Keratinocyte (primary cell): ENCODE results near the gene EPB41L2. TPM values are rescaled to one million over a fixed set of nuclear protein-coding genes. Genes with fewer than 3 reads are reported as not detected.

Source experiments
- DNase-seq: peaks from one replicate; pipeline ENCODE4 v3.0.0-alpha.2; 2011; ENCODE audit warnings: low read depth, missing footprints, low spot score
- FAIRE-seq: peaks from 2 replicates; lab custom pipeline; 2011; peaks lifted over from hg19 to GRCh38; lab: Jason Lieb, UNC
- H2AFZ ChIP-seq: 2 replicates; pipeline ENCODE4 v1.6.0; 2012; ENCODE audit warnings: low read length, control low read depth, inconsistent platforms; ENCODE audit not compliant: control insufficient read depth
- H3K27ac ChIP-seq: 2 replicates; pipeline ENCODE4 v1.5.1; 2011; ENCODE audit warnings: low read length; ENCODE audit not compliant: control insufficient read depth, insufficient read depth
- H3K27me3 ChIP-seq: 3 replicates; pipeline ENCODE4 v1.6.0; 2011; ENCODE audit warnings: low read length; ENCODE audit not compliant: control insufficient read depth, insufficient read depth; ENCODE audit errors: extremely low read depth
- H3K36me3 ChIP-seq, 2 experiments: 2 replicates in 1 of 2; 3 replicates in 1 of 2; pipeline ENCODE4 v1.5.1; 2011; ENCODE audit warnings: low read length in 2 of 2, mild to moderate bottlenecking in 1 of 2; ENCODE audit not compliant: control insufficient read depth in 2 of 2, insufficient read depth in 2 of 2; ENCODE audit errors: extremely low read depth in 1 of 2
- H3K4me1 ChIP-seq: 3 replicates; pipeline ENCODE4 v1.5.1; 2011; ENCODE audit warnings: low read length; ENCODE audit not compliant: control insufficient read depth, insufficient read depth; ENCODE audit errors: extremely low read depth
- H3K4me2 ChIP-seq: 3 replicates; pipeline ENCODE4 v1.6.0; 2011; ENCODE audit warnings: low read depth, low read length; ENCODE audit not compliant: control insufficient read depth, insufficient read depth; ENCODE audit errors: extremely low read depth
- H3K4me3 ChIP-seq, 3 experiments: fragments of 200-600 bp in 1 of 3; sonication (generic) in 1 of 3; 2 replicates in 2 of 3; 3 replicates in 1 of 3; pipeline ENCODE4 v1.5.1; 2011 to 2016; ENCODE audit warnings: low read length in 3 of 3, mild to moderate bottlenecking in 3 of 3, control low read depth in 2 of 3, inconsistent platforms in 1 of 3, low read depth in 1 of 3, mixed read lengths in 1 of 3, mixed run types in 1 of 3, moderate library complexity in 1 of 3; ENCODE audit not compliant: control insufficient read depth in 2 of 3, insufficient read depth in 2 of 3; ENCODE audit errors: extremely low read depth in 1 of 3
- H3K79me2 ChIP-seq: 2 replicates; pipeline ENCODE4 v1.6.0; 2012; ENCODE audit warnings: low read length; ENCODE audit not compliant: control insufficient read depth, insufficient read depth
- H3K9ac ChIP-seq: 3 replicates; pipeline ENCODE4 v1.6.0; 2011; ENCODE audit warnings: low read length; ENCODE audit not compliant: control insufficient read depth, insufficient read depth; ENCODE audit errors: extremely low read depth
- H3K9me1 ChIP-seq: 3 replicates; pipeline ENCODE4 v1.6.0; 2011; ENCODE audit warnings: low read length; ENCODE audit not compliant: control insufficient read depth, insufficient read depth; ENCODE audit errors: extremely low read depth
- H3K9me3 ChIP-seq: 2 replicates; pipeline ENCODE4 v1.5.1; 2012; ENCODE audit warnings: low read depth, low read length; ENCODE audit not compliant: control insufficient read depth
- H4K20me1 ChIP-seq: 3 replicates; pipeline ENCODE4 v1.6.0; 2011; ENCODE audit warnings: low read length; ENCODE audit not compliant: control insufficient read depth, insufficient read depth; ENCODE audit errors: extremely low read depth
- CTCF ChIP-seq, 3 experiments: IDR thresholded peaks in 1 of 3; conservative IDR thresholded peaks in 1 of 3; optimal IDR thresholded peaks in 1 of 3; 2 replicates in 2 of 3; 3 replicates in 1 of 3; pipeline versions ENCODE3 to v1.5.1; 2011; ENCODE audit warnings: low read length in 3 of 3, mild to moderate bottlenecking in 3 of 3, moderate library complexity in 2 of 3, control low read depth in 1 of 3, inconsistent platforms in 1 of 3; ENCODE audit not compliant: insufficient read depth in 2 of 3; ENCODE audit errors: extremely low read depth in 1 of 3
- EZH2 ChIP-seq: IDR thresholded peaks from one replicate; pipeline ENCODE4 v1.6.1; 2012; ENCODE audit warnings: inconsistent platforms, mild to moderate bottlenecking, low read length, moderate library complexity
- dilution Hi-C: fragments of 300-500 bp; cut with MboI; formaldehyde crosslinking; loops from one replicate; pipeline ENCODE4 v1.7.0; 2020; ENCODE audit warnings: low sequenced_read_pairs; ENCODE audit not compliant: extremely low pct_ligation_motif_present
- polyA plus RNA-seq, 5 experiments: library from polyadenylated mRNA; depleted of rRNA in 3 of 5; stranded (reverse) in 3 of 5; stranded (forward) in 1 of 5; unstranded in 1 of 5; fragments of >200 nt; gene quantifications; 1 replicate in 1 of 5; 2 replicates in 3 of 5; 3 replicates in 1 of 5; pipeline versions ENCODE4 v1.2.1 to v1.2.3, GENCODE V29; 2011 to 2012; ENCODE audit warnings: missing spikeins in 2 of 5, low read depth in 1 of 5, low replicate concordance in 1 of 5

The EPB41L2 gene
- polyA plus RNA-seq, 1 donor (not counting 4 experiments of a cell fraction or from before 2014, with no cell fraction given), result 22.0 TPM

GRCh38 chr6:130932921-130933320, 130.1 kb downstream of the EPB41L2 start:
- TF ChIP-seq CTCF (optimal IDR thresholded peaks at IDR 0.05 in 1 of 3, IDR thresholded peaks at IDR 0.05 in 1 of 3, conservative IDR thresholded peaks at IDR 0.05 in 1 of 3; ENCODE audit: extremely low read depth in 1 of 3, insufficient read depth in 2 of 3, low read length in 3 of 3), result no peak
- TF ChIP-seq EZH2, result no peak
- Histone ChIP-seq H3K9me1 (no peaks in the 10 kb centered on the region), H3K9me3 (no peaks in the 10 kb centered on the region), H2AFZ (no peak overlapping the region), H3K27ac (no peak overlapping the region), H3K4me2 (no peak overlapping the region), H4K20me1 (no peaks in the 10 kb centered on the region), H3K4me3 (no peak overlapping the region), H3K36me3 (no peaks in the 10 kb centered on the region), H3K9ac (no peak overlapping the region), H3K27me3 (no peaks in the 10 kb centered on the region), H3K4me1 (no peaks in the 10 kb centered on the region), H3K79me2 (no peaks in the 10 kb centered on the region)
- dilution Hi-C loops, result no loop called here
- FAIRE-seq (no peak), DNase-seq (no peak)

GRCh38 chr6:130932438-130932837, 130.6 kb downstream of the EPB41L2 start:
- H3K9me1 ChIP-seq, result no peaks in the 10 kb centered on the region
- TF ChIP-seq CTCF (optimal IDR thresholded peaks at IDR 0.05 in 1 of 3, IDR thresholded peaks at IDR 0.05 in 1 of 3, conservative IDR thresholded peaks at IDR 0.05 in 1 of 3; ENCODE audit: extremely low read depth in 1 of 3, insufficient read depth in 2 of 3, low read length in 3 of 3), result no peak
- no peak for TF ChIP-seq EZH2
- H3K36me3 ChIP-seq, result no peaks in the 10 kb centered on the region
- H3K4me2 ChIP-seq, result no peak overlapping the region
- H3K9ac ChIP-seq, result no peak overlapping the region
- no peak overlapping the region for H3K4me3 ChIP-seq
- no peaks in the 10 kb centered on the region for H3K9me3 ChIP-seq
- no peaks in the 10 kb centered on the region for H3K4me1 ChIP-seq
- H3K79me2 ChIP-seq, result no peaks in the 10 kb centered on the region
- FAIRE-seq (no peak), DNase-seq (no peak)
- H3K27me3 ChIP-seq, result no peaks in the 10 kb centered on the region
- no peaks in the 10 kb centered on the region for H4K20me1 ChIP-seq
- no peak overlapping the region for H3K27ac ChIP-seq
- dilution Hi-C loops, result no loop called here
- H2AFZ ChIP-seq, result no peak overlapping the region
